HEK293 (cell line): Measurements from ENCODE around the gene NOXO1.

Experiments
- GLIS1 ChIP-seq: fragments of 450-650 bp; formaldehyde crosslinking; IDR thresholded peaks from 2 replicates; pipeline ENCODE4 v1.5.1; 2016; ENCODE audit warnings: missing biosample characterization, missing genetic modification characterization
- HOXC10 ChIP-seq: sonication (generic); formaldehyde crosslinking; IDR thresholded peaks from 2 replicates; pipeline ENCODE4 v1.8.1; 2023; ENCODE audit warnings: mild to moderate bottlenecking, missing genetic modification reagents
- KLF10 ChIP-seq: fragments of 450-650 bp; IDR thresholded peaks from 2 replicates; pipeline ENCODE4 v1.5.1; 2018; ENCODE audit warnings: missing biosample characterization, mild to moderate bottlenecking, missing genetic modification characterization
- OSR2 ChIP-seq: fragments of 450-650 bp; formaldehyde crosslinking; IDR thresholded peaks from 2 replicates; pipeline ENCODE4 v1.5.1; 2016; ENCODE audit warnings: missing biosample characterization, missing genetic modification characterization
- REST ChIP-seq: fragments of 450-650 bp; formaldehyde crosslinking; IDR thresholded peaks from 2 replicates; pipeline ENCODE4 v1.5.1; 2016; ENCODE audit warnings: missing biosample characterization, missing genetic modification characterization
- SALL2 ChIP-seq: fragments of 450-650 bp; formaldehyde crosslinking; IDR thresholded peaks from 2 replicates; pipeline ENCODE4 v1.5.0; 2017; ENCODE audit warnings: missing biosample characterization, mild to moderate bottlenecking, missing genetic modification characterization, borderline replicate concordance
- SETDB1 ChIP-seq: IDR thresholded peaks from one replicate; pipeline ENCODE4 v1.6.1; 2017; ENCODE audit warnings: mild to moderate bottlenecking, low read length, moderate library complexity, mixed read lengths; ENCODE audit not compliant: insufficient read length
- ZBTB17 ChIP-seq: fragments of 450-650 bp; formaldehyde crosslinking; IDR thresholded peaks from 2 replicates; pipeline ENCODE4 v1.5.1; 2016; ENCODE audit warnings: missing biosample characterization, missing genetic modification characterization
- ZBTB21 ChIP-seq: fragments of 450-650 bp; formaldehyde crosslinking; IDR thresholded peaks from 2 replicates; pipeline ENCODE4 v1.5.1; 2017; ENCODE audit warnings: missing biosample characterization, missing genetic modification characterization
- ZFP69B ChIP-seq: fragments of 450-650 bp; formaldehyde crosslinking; IDR thresholded peaks from 2 replicates; pipeline ENCODE4 v1.5.1; 2016; ENCODE audit warnings: missing biosample characterization, missing genetic modification characterization
- ZNF140 ChIP-seq: fragments of 450-650 bp; formaldehyde crosslinking; IDR thresholded peaks from 2 replicates; pipeline ENCODE4 v1.5.1; 2016; ENCODE audit warnings: missing biosample characterization, missing genetic modification characterization
- ZNF184 ChIP-seq: fragments of 450-650 bp; IDR thresholded peaks from 2 replicates; pipeline ENCODE4 v1.5.1; 2018; ENCODE audit warnings: missing biosample characterization, mild to moderate bottlenecking, missing genetic modification characterization
- ZNF221 ChIP-seq: fragments of 450-650 bp; formaldehyde crosslinking; IDR thresholded peaks from 2 replicates; pipeline ENCODE4 v1.5.1; 2017; ENCODE audit warnings: missing biosample characterization, missing genetic modification characterization, borderline replicate concordance
- ZNF223 ChIP-seq: fragments of 450-650 bp; formaldehyde crosslinking; IDR thresholded peaks from 2 replicates; pipeline ENCODE4 v1.5.1; 2016; ENCODE audit warnings: missing biosample characterization, missing genetic modification characterization
- ZNF266 ChIP-seq: fragments of 450-650 bp; formaldehyde crosslinking; IDR thresholded peaks from 2 replicates; pipeline ENCODE4 v1.5.1; 2016; ENCODE audit warnings: missing biosample characterization, missing genetic modification characterization, low read depth
- ZNF280C ChIP-seq: fragments of 450-650 bp; formaldehyde crosslinking; IDR thresholded peaks from 2 replicates; pipeline ENCODE4 v1.5.1; 2016; ENCODE audit warnings: missing biosample characterization, missing genetic modification characterization
- ZNF324 ChIP-seq: fragments of 450-650 bp; formaldehyde crosslinking; IDR thresholded peaks from 2 replicates; pipeline ENCODE4 v1.5.1; 2016; ENCODE audit warnings: missing biosample characterization, missing genetic modification characterization
- ZNF366 ChIP-seq: fragments of 450-650 bp; formaldehyde crosslinking; conservative IDR thresholded peaks from 2 replicates; pipeline ENCODE4 v1.5.1; 2016; ENCODE audit warnings: missing biosample characterization, missing genetic modification characterization
- ZNF394 ChIP-seq: fragments of 450-650 bp; formaldehyde crosslinking; IDR thresholded peaks from 2 replicates; pipeline ENCODE4 v1.5.1; 2016; ENCODE audit warnings: missing biosample characterization, missing genetic modification characterization, mild to moderate bottlenecking, moderate library complexity, borderline replicate concordance
- ZNF404 ChIP-seq: fragments of 450-650 bp; formaldehyde crosslinking; IDR thresholded peaks from 2 replicates; pipeline ENCODE4 v1.5.1; 2017; ENCODE audit warnings: missing biosample characterization, missing genetic modification characterization
- ZNF433 ChIP-seq: fragments of 450-650 bp; formaldehyde crosslinking; IDR thresholded peaks from 2 replicates; pipeline ENCODE4 v1.5.1; 2016; ENCODE audit warnings: missing biosample characterization, missing genetic modification characterization, low read depth
- ZNF514 ChIP-seq: fragments of 450-650 bp; formaldehyde crosslinking; IDR thresholded peaks from 2 replicates; pipeline ENCODE4 v1.5.1; 2016; ENCODE audit warnings: missing biosample characterization, missing genetic modification characterization
- ZNF596 ChIP-seq: fragments of 450-650 bp; IDR thresholded peaks from 2 replicates; pipeline ENCODE4 v1.5.0; 2018; ENCODE audit warnings: missing biosample characterization, mild to moderate bottlenecking, missing genetic modification characterization, moderate library complexity
- ZNF600 ChIP-seq: fragments of 450-650 bp; formaldehyde crosslinking; IDR thresholded peaks from 2 replicates; pipeline ENCODE4 v1.5.1; 2016; ENCODE audit warnings: missing biosample characterization, missing genetic modification characterization
- ZNF624 ChIP-seq: fragments of 450-650 bp; formaldehyde crosslinking; IDR thresholded peaks from 2 replicates; pipeline ENCODE4 v1.5.1; 2017; ENCODE audit warnings: missing biosample characterization, missing genetic modification characterization
- ZNF664 ChIP-seq: fragments of 450-650 bp; formaldehyde crosslinking; IDR thresholded peaks from 2 replicates; pipeline ENCODE4 v1.5.1; 2016; ENCODE audit warnings: missing biosample characterization, missing genetic modification characterization
- ZNF677 ChIP-seq: fragments of 450-650 bp; IDR thresholded peaks from 2 replicates; pipeline ENCODE4 v1.5.0; 2018; ENCODE audit warnings: missing biosample characterization, mild to moderate bottlenecking, missing genetic modification characterization, moderate library complexity
- ZNF843 ChIP-seq: fragments of 450-650 bp; formaldehyde crosslinking; IDR thresholded peaks from 2 replicates; pipeline ENCODE4 v1.5.1; 2016; ENCODE audit warnings: missing biosample characterization, missing genetic modification characterization
- ZSCAN4 ChIP-seq: fragments of 450-650 bp; formaldehyde crosslinking; IDR thresholded peaks from 2 replicates; pipeline ENCODE4 v1.5.1; 2017; ENCODE audit warnings: missing biosample characterization, missing genetic modification characterization
- ZSCAN5A ChIP-seq: fragments of 450-650 bp; formaldehyde crosslinking; IDR thresholded peaks from 2 replicates; pipeline ENCODE4 v1.5.1; 2016; ENCODE audit warnings: missing biosample characterization, missing genetic modification characterization

NOXO1 gene

DNA sequence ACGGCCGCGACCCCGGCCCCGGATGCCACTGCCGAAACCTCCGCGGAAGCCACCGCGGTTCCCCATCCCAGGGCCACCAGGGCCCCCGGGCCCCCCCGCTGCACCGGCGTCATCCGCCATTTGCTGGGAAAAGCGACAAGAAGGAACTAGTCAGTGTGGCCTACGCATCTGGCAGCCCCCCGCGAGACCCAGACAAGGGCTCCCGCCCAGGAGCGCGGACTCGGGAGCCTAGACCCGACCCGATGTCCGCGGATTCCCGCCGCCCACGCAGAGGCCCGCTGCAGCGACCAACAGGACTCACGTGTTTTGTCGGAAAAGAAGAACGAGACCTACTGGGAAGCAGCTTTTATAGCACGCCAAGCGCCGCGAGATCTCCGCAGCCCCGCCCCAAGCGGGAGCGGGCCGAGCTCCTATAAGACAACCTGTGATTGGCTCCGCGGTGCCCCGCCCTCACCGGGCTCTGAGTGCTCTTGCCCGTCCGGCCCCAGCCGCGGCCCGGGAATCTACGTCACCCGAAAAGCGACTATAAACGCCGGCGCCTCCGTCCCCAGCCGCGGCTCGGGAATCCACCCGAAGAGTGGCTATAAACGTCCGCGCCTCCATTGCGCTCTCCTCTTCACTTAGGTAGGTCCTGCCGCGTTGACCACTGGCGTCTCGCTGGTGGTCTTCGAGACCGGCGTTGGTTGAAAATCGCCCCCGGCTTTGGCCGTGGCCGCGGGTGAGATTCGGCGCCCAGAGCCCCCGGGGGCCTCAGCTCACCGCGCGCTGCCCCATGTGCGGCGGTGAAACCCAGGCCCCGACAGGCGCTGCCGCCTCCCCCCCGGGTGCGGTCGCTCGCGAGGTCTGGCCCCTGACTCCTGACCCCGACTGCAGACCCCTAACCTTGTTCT, 16.5 kb downstream of the NOXO1 start, which contains the start of gene RPS2 (continued):
- TF ChIP-seq ZNF280C (tag by site-specific recombination): no peak
- peak; percentile 75 for TF ChIP-seq ZNF394 (tag by site-specific recombination)
- TF ChIP-seq ZNF624 (tag by site-specific recombination): no peak
- no peak; the same call in 1 of the 2 replicates for TF ChIP-seq ZNF404 (tag by site-specific recombination)
- 0 out of 2 replicates have a peak, but pooled peaks have one; percentile 41 for TF ChIP-seq ZSCAN4 (tag by site-specific recombination)
- no peak for TF ChIP-seq ZNF221 (tag by site-specific recombination)
- 0 out of 2 replicates have a peak, but pooled peaks have one; percentile 27 for TF ChIP-seq ZNF596 (tag by site-specific recombination)
- TF ChIP-seq KLF10 (tag by site-specific recombination): peak; percentile 88; the same call in 1 of the 2 replicates
- no peak for TF ChIP-seq ZFP69B (tag by site-specific recombination)
- TF ChIP-seq ZNF266 (tag by site-specific recombination): no peak
- no peak for TF ChIP-seq ZNF433 (tag by site-specific recombination)
- TF ChIP-seq ZNF223 (tag by site-specific recombination): no peak
- TF ChIP-seq HOXC10 (CRISPR knock-in tag): no peak
- no peak for TF ChIP-seq ZNF514
- TF ChIP-seq REST (tag by site-specific recombination): peak; percentile 12; the same call in 1 of the 2 replicates
- no peak for TF ChIP-seq GLIS1
- no peak for TF ChIP-seq ZNF140
- TF ChIP-seq OSR2 (tag by site-specific recombination): peak; percentile 31; the same call in 1 of the 2 replicates
- peak; percentile 78 for TF ChIP-seq ZBTB21 (tag by site-specific recombination)
- 0 out of 2 replicates have a peak, but pooled peaks have one; percentile 42 for TF ChIP-seq ZNF324 (tag by site-specific recombination)
- TF ChIP-seq ZNF184 (tag by site-specific recombination): no peak
- peak; percentile 25; the same call in 1 of the 2 replicates for TF ChIP-seq ZNF600 (tag by site-specific recombination)
- peak; percentile 88 for TF ChIP-seq ZNF366 (tag by site-specific recombination)
- TF ChIP-seq ZNF843 (tag by site-specific recombination): 0 out of 2 replicates have a peak, but pooled peaks have one; percentile 28
- TF ChIP-seq ZBTB17 (tag by site-specific recombination): peak; percentile 88
- TF ChIP-seq ZNF677 (tag by site-specific recombination): 0 out of 2 replicates have a peak, but pooled peaks have one; percentile 9
- TF ChIP-seq ZNF664 (tag by site-specific recombination): peak; percentile 22; the same call in 1 of the 2 replicates
- no peak for TF ChIP-seq SALL2
- peak; percentile 82; the same call in 1 of the 2 replicates for TF ChIP-seq ZSCAN5A (tag by site-specific recombination)
- TF ChIP-seq SETDB1: no peak
